ENCODE data around the gene ZNF598.

The ZNF598 gene

DNA sequence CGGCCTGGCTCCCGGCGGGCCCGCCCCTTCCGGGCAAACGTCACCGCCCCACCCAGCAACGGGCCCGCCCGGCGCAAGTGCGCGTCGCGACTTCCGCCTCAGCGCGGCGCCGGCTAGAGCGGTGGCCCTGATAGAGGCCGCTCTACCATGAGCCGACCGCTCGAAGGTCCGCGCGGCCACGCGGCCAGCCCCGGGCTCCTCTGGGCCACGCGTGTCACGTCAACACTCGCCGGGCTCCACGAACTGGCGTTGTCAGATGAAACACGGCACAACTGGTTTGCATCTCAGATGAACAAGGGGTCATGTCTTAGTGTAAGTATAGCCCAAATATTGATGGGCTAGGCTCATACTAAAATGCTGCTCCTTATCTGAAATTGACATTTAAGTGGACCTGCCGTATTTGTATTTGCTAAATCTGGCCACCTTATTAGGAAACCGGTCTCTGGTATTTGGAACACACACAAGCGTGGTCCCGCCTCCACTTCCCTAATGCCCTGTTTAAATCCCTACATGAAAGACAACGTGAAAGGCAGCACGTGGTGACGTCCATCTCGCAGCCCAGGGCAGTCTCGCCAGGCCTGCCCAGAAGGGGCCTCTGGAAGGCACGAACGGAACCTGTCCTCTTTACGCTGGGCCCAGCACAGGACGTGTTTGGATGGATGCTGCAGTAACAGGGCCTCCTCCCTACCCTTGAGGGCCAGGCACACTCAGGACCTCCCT lies at the start of gene ZNF598:
Gene ZNF598 (minus strand): TSS at position 31 of the 720 bp plus-strand sequence.
- DNase-seq: peak; percentile 97

DNA sequence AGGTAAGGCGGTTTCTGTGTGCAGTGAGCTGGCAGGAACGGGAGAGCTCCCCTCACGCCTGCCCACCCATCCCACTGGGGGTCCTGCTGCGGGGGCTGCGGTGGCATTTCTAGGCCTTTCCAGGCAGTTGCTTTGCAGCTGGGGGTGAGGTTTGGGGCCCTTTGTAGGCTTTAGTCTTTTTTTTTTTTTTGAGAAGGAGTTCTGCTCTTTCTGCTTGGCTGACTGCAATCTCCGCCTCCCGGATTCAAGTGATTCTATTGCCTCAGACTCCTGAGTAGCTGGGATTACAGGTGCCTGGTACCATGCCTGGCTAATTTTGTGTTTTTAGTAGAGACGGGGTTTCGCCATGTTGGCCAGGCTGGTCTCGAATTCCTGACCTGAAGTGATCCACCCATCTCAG lies 49.3 kb upstream of the ZNF598 start:
- no peak for DNase-seq

DNA sequence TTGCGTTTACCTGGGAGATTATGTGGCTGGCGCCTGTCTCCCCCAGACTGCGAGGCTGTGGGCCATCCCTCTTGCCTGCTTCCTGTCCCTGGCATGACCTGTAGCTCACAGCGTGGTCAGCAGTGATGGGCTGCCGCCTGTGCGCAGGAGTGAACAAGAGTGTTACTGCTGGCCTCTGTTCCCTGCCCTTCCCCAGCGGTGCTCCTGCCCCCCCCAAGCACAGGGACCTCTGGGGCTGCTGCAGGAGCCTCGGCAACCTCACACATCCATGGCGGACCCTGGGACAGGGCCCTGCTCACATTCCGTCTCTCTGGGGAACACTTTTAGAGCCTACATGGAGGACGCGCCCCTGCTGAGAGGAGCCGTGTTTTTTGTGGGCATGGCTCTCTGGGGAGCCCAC lies 48.8 kb upstream of the ZNF598 start:
- no peak for DNase-seq

DNA sequence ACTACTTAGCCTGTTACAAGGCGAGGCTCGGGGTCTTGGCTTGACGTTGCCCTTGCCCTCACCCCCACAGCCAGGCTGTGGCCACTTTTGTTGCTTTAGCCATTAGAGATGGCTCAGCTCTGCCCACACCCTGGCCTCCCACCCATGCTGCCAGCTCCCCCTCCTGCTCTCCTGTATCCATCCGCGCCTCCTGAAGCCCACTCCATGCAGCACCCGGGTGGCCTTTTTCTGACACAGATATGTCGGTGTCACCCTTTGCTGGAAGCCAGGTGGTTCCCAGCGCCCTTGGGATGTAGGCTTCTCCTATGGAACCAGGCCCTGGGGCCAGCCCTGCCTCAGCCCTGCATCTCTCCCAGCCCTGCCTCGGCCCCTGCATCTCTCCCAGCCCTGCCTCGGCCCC lies 47.8 kb upstream of the ZNF598 start:
- no peak for DNase-seq

DNA sequence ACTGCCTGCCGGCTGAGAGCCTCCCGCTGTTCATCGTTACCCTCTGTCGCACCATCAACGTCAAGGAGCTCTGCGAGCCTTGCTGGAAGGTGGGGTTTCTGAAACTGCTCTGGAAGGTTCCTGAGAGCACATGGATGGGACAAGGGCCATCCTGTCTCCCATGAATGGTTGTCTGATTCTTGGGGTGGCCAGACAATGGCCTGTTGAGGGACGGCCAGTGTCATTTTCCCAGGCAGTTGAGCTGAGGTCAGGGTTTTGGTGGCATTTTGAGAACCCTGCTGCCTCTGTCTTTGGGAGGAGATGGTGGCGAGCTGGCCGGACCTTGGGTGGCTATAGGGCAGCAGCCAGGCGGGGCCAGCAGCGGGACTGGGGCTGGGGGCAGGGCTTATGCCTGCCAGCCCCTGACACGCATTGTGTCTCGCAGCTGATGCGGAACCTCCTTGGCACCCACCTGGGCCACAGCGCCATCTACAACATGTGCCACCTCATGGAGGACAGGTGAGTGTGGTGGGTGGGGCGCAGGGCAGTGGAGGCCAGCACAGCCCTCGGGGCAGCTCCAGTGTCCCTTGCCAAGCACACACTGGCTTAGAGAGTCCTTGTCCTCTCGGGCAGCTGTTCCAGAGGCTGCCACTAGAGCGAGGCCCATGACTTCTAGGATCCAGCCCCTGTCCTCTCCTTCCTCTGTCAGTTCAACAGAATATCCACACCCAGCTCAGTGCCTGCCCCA lies 47.2 kb upstream of the ZNF598 start:
- peak; percentile 50 for DNase-seq

DNA sequence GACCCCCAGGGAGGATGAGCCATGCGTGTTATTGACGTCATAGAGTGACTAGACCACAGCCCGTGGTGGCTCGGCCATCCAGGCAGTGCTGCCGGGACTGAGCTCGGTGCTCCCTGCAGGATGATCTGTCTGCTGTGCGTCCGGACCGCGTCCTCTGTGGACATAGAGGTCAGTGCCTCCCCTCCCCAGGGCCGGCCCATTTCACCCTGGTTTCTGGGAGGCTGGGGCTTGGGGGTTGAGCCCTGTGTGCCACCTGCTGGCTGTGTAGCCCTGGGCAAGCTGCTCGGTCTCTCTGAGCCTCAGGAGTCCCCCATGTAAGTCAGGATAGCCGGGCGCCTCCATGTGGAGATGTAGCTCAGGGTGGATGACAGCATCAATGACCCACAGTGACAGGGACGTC lies 46.5 kb upstream of the ZNF598 start:
- DNase-seq: no peak

DNA sequence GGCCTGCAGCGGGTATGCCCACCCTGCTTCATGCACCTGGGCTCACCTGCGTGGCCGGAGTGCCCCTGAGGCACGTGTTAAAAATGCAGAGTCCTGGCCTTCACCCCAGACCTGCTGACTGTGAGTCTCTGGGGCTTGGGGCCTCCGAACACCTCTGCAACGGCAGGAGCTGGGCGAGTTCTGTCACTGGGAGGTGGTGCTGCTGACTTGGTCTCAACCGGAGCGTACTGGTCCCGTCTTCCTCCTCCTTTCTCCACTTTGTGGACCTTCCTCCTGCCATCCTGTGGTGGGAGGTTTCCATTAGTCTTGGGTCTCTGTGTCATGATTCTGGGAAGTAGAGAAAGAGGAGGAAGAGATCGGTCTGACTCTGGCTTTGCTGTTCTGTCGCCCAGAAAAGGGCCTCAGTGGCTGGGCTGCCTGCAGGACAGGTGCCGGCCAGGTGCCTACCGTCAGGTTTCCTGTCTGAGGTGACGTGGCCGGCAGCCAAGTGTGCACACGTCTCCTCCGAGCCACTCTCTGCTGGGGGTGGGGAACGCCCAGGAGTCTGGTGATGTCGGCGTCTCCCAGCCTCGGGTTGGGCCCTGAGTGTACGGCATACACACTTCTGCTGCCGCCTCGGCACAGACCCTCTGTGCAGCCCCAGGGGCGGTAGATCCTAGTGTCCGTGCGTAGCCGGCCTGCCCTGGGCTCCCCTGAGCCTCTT lies 45.1 kb upstream of the ZNF598 start:
- peak; percentile 97 for DNase-seq

DNA sequence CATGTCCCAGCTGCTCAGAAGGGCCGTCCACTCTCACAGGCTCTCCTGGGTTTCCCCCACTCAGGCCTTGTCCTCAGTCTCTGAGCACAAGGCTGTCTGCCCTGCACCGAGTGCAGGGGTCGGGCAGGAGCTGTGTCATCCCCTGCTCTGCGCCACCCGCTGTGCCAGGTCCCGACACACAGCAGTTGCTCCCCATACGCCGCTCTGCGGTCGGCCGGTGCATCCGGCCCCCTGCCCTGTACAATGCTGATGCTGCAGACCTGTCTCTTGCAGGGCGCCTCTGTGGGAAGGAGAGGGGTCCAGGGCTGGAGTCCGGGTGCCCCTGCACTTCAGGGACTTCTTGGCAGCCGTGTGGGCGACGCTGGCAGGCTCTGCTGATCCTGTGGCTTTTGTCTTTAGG lies 44.3 kb upstream of the ZNF598 start:
- DNase-seq: no peak

DNA sequence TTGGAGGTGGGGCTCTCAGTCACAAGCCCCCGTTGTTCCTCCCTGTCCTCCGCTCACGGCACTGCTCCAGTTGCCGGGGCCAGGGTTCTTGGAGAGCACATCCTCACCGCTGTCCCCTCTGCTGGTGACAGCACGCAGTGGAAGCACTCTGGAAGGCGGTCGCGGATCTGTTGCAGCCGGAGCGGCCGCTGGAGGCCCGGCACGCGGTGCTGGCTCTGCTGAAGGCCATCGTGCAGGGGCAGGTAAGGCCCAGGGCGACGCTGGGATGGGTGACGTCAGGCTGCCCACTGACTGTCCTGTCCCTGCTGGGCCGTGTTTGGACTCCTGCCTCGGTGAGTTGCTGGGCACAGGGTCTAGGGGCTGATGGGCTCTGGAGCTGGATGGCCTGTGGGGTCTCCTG lies 43.6 kb upstream of the ZNF598 start:
- no peak for DNase-seq

DNA sequence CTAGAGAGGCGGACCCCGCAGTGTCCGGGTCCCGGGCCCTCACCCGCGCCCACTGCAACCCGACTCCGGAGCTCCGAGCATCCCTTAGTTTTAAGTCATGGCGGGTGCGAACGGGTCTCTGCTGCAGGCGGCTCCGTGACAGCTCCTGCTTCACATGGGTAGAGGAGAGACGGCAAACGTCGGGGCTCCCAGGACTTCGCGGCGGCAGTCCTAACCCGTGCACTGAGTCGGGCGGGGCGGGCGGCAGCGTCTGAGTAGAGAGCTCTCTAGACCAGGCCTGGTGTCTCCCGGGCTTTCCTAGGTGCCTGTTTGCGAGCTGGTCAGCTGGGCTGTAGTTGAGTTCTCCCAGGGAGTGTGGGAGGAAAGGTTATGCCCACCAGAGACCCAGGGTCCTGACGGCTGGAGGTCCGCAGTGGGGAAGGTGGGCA lies 38.5 kb upstream of the ZNF598 start:
- peak; percentile 64 for DNase-seq

DNA sequence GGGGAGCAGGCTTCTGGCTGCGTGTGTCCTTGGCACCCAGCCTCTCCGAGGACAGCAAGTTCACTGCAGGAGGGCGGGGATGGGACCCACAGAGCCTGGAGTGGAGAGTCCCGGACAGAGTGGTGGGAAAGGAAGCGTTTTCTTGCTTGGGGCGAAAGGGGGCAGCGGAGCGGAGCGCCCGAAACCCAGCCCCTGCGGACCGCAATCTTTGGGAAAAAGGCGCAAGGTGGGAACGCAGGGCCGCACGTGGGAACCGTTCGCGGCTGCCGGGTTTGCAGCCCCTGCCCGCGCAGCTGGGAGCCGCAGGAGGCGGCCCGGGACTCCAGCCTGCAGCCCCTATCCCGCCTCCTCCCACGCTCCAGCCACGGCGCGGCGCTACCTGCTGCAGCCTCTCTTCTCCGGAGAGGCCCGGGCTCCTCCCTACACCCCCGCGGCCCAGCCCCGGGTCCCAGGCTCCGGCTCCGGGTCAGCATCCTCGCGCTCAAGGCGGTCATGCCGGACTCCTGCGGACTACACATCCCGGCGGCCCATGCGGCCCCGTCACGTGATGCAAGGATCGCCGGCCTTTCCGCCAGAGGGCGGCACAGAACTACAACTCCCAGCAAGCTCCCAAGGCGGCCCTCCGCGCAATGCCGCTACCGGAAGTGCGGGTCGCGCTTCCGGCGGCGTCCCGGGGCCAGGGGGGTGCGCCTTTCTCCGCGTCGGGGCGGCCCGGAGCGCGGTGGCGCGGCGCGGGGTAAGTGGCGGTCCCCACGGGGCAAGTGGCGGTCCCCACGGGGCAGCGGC lies 37.9 kb upstream of the ZNF598 start, which contains the start of the genes NTHL1 and TSC2:
Gene NTHL1 (minus strand): TSS at position 505 of the 786 bp plus-strand sequence. CDS start 11 bp downstream, at position 494.
Gene TSC2 (plus strand): TSS at position 656 of the 786 bp plus-strand sequence. CDS start 631 bp downstream, outside the sequence.
- DNase-seq: peak; percentile 98

DNA sequence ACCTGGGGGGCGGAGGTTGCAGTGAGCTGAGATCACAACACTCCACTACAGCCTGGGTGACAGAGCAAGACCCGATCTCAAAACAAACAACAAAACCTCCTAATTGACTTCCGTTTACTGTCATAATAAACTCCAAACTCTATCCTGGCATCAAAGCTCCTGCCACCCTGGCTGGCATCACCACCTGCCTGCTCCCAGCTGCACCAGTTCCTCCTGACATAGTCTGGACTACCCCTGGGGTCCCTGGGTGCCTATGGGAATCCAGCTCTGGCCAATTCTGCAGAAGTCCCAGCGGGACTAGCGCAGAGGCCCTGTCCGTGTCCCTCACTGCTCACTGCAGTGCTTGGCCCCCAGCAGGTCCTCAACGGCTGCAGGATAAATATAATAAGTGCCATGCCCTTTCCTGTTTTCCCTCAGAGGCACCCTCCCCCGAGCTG lies 37.3 kb upstream of the ZNF598 start:
- peak; percentile 82 for DNase-seq

DNA sequence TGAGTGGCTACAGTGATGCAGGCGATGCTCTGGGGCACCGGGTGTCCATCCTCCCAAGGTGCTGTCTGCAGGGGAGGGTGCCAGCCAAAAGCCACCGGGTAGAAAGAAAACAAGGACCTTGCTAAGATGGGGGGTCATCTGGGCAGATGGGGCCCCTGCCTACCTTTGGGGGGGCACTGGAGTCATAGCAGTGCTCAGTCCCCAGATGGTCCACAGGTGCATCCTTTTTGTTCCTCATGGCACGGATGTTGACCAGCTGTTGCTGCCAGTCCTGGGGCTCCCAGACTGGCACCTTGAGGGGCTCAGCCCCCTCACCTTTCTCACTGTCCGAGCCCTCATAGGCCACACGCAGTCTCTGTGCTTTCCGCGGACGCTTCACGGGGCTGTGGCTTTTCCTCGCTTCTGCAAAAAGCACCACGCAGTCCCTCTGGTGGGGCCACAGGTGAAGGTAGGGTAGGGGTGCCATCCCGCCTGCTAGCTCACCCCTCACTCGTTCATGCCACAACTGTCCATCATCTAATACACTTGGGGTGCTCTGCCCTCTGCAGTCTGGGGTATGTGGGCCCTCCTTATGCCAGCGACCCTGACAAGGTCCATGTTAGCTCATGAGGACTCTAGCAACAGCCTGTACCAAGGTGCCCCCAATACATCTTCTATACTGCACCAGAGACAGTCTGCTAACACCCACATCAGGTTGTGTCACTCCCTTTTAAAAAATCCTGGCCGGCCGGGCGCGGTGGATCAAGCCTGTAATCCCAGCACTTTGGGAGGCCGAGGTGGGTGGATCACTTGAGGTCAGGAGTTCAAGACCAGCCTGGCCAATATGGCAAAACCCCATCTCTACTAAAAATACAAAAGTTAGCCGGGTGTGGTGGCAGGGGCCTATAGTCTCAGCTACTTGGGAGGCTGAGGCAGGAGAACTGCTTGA lies 36.6 kb upstream of the ZNF598 start:
- DNase-seq: no peak

DNA sequence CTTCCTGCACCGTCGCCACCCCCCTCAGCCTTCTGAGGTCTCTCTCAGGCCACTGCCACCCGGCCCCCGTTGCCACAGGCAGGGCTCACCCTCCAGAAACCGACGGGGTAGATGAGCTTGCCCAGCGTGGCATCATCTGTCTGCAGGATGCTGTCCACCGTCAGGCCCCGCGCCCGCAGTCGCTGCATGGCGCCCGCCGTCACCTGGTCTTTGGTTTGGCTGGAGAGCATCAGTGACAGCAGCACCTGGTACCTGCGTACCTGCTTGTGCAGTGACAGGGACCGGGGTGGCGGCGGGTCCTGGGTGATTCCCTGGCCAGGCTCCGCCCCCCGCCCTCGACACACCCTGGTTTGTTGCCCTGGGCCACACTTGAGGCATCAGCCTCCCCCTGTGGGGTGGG lies 34.9 kb upstream of the ZNF598 start:
- no peak for DNase-seq

DNA sequence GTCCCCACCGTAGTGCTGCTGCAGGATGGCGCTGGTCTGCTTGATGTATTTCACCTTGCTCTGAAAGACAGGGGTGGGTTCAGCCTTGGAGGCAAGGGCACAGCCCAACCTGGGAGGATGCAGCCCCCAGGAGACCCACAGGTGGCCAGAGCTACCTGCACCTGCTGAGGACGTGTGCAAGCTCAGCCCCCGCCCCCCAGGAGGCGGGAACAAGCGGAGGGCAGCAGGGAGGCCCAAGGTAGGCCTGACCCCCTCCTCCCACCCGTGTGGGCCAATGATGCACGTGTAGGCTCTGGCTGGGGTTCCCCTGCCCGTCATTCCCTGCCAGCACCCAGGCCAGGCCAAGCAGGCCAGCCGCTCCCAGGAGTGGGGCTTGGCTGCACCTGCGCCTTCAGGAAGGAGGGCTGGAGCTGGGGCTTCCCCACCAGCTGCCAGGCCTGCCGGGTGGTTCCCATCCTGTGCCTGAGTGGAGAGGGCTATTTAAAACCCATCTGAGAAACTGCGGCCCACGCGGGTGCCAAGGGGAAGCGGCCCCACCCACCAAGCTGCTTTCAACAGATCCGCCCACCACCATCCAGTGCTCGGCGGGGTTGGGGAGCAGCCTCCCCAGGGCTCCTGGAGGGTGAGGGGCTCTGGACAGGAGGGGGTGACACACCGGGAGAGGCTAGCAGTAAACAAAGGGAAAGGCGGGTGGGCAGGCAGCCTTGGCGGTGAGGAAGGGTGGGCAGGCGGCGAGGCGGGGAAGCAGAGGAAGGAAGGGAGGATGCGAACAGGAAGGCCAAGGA lies 34.2 kb upstream of the ZNF598 start:
- DNase-seq: peak; percentile 37

DNA sequence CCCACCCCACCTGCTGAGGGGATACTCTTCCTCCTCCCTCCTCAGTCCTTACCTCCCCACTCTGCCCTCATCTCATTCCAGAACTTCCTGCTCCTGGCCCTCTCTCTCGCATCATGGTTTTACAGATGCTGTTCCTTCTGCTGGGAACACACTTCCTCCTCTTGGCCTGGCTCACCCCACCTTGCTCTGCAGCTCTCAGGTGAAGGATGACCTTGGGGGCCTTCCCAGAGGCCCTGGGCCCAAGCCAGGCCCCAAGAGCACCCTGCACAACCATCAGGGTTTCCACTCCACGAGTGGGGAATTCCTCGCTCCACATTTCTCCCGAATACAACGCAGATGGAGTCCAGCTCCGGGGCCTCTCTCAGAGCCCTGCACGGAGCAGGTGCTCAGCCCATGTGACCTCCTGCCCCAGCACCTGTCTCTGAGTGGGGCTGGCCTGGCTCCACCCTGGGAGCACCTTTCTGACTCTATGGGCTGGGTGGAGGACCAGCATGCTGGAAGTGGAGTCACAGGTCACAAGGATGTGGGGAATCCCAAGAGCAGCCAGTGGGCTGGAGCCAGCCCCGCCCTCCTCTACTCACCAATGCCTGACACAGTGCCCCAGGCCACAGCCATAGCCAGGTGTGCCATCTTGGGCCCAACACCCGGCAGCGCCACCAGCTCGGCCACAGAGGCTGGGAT lies 33.5 kb upstream of the ZNF598 start:
- DNase-seq: no peak

DNA sequence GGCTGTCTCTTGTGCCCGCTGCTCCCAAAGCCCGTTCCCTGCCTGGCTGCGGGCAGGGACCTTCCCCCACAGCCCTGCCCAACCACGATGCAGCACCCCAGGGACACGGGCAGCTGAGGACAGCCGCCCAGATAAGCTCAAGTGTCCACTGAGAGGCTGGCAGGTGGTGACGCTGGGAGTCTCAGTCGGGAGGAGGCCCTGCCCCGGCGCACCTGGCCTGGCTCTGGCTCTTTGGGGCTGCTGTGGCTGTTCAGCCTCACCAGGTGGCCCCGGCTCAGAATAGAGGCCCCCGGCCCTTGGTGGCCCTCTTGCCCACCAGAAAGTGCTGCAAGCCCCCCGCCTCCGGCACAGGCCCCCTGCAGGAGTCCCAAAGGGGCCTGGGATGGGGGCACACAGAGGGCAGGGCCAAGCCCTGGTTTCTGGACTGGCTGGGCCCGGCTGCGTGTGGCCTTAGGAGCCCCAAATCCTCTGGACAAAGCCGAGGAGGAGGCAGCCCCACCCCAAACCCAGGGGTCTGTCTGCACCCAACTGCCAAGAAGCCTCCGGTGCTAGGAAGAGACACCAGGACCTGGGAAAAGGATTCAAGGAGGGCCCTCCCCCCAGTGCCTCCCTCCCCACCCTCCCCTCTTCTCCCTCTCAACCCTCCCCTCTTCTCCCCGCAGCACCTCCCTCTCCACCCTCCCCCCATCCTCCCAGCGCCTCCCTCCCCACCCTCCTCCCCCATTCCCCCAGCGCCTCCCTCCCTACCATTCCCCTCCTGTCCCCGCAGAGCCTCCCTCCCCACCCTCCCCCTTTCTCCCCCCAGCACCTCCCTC lies 32.8 kb upstream of the ZNF598 start:
- DNase-seq: peak; percentile 41

DNA sequence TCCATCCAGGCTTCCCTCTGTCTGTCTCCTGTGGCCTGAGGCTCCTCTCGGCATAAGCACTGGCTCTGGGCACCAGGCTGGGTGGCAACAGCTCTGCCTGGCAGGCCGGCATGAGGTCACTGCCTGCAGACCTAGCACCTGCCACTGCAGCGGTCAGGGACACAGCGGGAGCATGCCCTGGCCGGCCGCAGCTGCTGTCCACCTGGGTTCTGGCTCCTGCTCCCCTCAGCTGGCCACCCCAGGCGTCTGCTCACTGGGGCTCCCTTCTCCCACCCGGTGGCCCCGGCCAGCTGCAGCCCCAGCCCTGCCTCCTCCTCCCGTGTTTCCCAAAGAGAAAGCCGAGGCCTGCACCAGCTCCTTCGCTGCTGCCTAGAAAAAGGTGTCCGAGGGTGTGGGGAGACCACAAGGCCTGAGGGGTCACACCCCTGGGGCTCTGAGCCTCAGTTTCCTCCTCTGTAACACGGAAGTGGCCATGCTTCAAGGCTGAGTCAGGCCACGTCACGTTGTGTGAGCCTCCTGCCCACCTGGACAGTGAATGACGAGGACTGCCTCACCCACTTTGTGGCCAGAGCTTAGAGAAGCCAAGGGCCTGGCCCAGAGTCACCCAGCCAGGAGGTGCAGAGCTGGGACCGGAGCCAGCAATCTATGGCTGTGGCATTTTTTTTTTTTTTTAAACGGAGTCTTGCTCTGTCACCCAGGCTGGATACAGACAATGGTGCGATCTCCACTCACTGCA lies 31.3 kb upstream of the ZNF598 start:
- DNase-seq: no peak
